NCI-H748 treated with DMSO at 0.1 percent for 48 hours (cell line): ENCODE measurements around the gene CELA3B.
"Not testable (repeated sequence)": the region's sequence is repeated elsewhere in the genome, so short reads cannot be mapped to it uniquely, and the experiment has no call there.

Experiments
- DNase-seq: peaks from one replicate; lab custom pipeline; 2025; lab: John Stamatoyannopoulos, UW

CELA3B gene, protein sequence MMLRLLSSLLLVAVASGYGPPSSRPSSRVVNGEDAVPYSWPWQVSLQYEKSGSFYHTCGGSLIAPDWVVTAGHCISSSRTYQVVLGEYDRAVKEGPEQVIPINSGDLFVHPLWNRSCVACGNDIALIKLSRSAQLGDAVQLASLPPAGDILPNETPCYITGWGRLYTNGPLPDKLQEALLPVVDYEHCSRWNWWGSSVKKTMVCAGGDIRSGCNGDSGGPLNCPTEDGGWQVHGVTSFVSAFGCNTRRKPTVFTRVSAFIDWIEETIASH

DNA sequence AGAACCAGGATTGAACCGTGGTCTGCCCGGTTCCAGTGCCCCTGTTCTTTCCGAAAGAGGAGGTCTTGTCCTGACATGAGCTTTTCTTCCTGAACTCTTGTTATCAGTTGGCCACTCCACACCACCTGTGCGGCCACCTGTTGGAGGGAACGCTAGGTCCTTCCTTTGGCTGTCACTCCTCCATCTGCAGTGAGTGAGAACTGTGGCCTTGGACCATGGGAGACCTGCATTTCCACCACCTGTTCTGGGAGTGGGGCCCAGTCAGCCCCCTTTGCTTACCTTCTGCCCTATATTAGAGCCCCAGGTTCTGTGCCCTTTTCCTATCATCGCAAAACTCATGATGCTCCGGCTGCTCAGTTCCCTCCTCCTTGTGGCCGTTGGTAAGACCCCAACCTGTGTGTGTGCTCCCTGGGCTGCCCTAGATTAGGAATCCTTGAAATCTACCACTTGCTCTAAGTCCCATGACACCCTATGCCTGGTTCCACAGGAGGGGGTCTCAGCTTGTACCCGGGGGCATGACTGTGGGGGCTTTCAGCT lies at the start of gene CELA3B:
CELA3B (plus strand) TSS at position 320 of the 537 bp plus-strand sequence; CDS start at position 338, 18 bp downstream.
- DNase-seq = not testable (repeated sequence)

DNA sequence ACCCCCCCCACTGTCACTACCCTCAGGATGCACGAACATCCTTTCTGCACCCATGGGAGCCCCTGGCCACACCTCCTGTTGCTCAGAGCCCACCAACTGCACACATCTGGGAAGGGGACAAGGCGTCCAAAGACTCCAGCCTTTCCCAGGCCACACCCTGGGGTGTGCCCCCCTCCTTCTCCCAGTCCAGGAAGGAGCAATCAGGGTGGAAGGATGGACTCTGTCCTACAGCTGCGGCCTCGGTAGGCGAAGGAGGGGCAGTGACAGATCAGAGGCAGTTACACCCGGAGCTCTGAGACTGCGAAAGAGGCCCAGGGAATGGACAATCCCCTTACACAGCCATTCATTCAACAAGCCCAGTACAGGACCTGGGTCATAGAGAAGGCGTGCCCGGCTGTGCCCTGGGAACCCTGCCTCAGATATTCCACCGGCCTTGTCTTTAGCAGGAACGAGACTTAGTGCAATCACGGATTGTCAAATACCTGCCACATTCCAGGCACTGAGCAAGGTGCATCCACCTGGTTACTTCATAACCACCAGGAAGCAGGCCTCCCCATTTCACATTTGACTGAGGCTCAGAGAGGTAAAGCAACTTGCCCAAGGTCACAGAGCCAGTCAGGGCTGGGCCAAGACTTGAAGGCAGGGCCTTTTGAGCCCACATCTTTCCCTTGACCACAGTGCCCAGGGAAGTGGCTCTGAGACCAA lies 49.1 kb upstream of the CELA3B start:
- DNase-seq = no peak

- no peak for DNase-seq
Measured at GRCh38 chr1:21930080-21930571, 46.7 kb upstream of the CELA3B start.

- no peak for DNase-seq
Measured at GRCh38 chr1:21930629-21931170, 46.1 kb upstream of the CELA3B start.

DNA sequence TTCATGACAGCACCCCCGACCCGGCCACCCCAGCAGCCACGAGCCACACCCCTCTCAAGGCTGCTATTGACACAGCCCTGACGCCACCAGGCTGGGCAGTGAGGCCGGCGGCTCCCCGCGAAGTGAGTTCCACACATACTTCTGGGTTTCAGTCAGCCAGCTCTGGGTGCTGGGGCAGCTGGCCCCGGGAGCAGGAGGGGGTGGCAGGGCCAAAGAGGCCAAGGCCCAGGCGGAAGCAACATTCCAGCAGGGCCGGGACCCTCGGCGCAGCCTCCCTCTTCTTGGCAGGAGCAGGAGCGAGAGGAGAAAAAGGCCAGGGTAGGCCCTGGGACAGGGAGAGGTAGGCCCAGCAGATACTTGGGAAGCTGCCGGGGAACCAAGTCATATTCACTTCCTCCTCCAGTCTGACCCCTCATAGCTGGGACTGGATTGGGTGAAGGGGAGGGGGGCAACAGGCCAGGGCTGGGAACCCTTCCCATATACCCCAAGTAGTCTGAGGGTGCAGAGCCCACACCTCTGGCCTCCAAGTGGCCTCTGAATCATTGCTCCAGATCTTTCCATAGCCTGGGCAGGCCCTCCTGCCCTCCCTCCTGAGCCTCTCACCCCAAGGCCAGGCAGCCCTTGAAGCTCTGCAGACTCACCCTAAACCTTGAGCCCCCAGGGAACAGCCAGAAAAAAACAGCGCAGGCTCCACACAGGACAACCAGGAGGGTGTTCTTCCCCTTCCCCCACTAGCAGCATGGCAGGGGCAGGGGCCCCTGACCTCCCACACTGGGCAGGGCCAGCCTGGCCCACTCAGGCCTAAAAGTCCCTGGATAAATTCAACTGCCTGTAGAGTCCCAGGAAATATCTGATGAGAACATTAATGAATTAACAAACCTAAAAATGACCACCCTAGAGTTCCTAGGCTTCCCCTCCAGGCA lies 45.4 kb upstream of the CELA3B start:
- DNase-seq = no peak

DNA sequence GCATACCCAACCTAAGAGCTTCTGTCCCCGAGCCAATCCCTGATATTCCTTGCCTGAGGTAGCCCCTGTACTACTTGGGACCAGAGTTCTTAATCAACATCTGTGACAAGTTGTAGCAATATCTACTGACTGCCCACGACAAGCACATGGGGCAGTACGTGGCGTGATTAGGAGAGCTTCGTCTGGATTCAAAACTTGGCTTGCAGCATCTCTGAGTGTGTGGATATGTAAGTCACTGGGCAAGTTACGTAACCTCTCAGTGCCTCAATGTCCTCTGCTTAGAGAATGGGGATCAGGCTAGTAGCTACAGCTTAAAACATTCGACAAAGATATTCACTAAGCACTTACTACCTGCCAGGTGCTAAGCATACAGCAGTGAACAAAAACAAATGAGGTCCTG lies 44.7 kb upstream of the CELA3B start:
- DNase-seq = no peak

DNA sequence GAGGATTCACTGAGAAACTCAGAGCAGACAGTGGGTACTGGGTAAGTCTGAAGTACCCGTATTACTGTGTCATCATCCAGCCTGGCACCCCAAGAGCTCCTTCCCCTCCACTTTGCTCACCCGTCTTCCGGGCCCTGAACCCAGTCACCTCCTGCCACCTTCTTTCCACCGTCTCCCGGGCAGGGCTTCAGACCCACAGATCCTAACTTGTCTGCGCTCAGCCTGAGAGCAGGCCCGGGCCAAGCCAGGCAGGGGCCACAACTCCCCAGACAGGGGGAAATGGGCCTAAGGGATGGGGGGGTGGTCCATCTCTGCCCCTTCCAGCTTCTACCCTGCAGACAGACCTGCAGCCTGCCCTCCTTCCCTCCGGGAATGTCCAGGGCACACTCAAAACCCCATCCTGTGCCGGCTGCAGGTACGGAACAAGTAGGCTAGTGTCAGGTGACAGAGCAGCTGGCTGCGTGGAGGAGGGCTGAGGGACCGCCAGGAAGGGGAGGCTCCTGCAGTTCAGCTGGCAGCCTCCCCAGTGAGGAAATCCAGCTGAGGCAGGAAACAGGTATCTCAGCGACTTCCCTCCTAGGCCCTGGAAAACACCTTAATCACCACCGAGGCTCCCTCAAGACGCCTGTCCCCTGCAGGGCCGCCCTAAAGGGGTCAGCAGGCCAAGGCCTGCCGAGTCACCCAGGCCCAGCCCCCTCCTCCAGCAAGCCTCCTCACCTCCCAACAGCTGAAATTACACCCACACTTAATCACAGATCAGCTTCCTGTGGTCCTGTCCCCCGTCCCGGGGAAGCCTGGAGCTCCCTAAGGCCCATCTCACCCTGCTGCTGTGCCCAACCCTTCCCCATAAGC lies 43.2 kb upstream of the CELA3B start:
- DNase-seq = no peak

- no peak for DNase-seq
Measured at GRCh38 chr1:21935393-21935804, 41.4 kb upstream of the CELA3B start.

DNA sequence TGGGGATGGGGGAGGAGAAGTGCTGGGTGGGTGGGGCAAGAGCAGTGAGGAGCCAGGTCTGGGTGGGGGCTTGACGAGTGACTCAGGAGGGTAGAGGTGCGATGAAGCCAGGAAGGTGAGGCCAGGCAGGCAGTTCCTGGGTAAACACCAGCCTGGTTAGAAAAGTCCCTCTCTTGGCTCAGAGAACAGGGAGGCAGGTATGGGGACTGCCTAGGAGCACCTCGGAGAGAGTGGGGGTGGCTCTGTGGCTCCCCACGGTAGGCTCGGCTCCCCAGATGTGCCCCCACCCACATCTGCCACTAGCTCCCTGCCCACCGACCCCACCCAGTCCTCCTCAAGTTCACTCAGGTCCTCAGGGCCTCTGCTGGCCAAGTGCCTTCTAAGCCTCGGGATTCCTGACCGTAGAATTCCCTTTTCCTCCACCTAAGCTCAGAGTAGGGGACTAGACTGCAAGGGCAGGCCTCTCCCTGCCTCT lies 40.9 kb upstream of the CELA3B start:
- no peak for DNase-seq

DNA sequence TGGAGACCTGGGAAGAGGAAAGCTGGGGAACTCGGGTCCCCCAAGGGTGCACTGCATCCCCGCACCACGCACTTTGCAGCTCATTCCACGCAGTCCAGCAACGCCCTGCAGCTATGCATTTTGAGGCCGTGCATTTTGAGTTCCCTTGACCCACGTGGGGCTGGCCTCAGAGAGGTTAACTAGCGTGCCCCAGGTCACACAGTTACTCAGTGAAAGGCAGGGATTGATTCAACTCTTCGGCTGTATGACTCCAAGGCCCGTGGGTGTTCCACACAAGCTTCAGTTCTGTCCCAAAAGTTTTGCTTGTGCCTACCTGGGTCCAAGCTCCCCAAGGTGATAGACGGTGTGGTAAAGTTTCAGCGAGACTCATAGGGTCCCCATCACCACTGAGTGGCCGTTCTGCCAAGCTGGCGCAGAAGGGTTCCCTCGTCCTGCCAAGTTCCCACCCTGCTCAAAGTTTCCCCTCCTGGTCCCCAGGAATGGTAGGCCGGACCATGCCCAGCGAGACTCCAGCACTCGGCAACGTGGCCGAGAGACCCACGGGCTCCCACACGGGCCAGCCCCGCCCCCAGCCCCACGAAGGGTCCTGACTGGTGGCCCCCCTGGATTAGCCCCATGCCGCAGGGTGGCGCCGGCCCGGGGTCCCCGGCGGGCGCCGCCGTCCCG lies 40.3 kb upstream of the CELA3B start:
- no peak for DNase-seq

- no peak for DNase-seq
Measured at GRCh38 chr1:21937034-21937371, 39.8 kb upstream of the CELA3B start, which contains the start of gene HSPG2. Gene HSPG2 (minus strand): TSS chr1:21937310. CDS start chr1:21937217, 93 bp downstream.

DNA sequence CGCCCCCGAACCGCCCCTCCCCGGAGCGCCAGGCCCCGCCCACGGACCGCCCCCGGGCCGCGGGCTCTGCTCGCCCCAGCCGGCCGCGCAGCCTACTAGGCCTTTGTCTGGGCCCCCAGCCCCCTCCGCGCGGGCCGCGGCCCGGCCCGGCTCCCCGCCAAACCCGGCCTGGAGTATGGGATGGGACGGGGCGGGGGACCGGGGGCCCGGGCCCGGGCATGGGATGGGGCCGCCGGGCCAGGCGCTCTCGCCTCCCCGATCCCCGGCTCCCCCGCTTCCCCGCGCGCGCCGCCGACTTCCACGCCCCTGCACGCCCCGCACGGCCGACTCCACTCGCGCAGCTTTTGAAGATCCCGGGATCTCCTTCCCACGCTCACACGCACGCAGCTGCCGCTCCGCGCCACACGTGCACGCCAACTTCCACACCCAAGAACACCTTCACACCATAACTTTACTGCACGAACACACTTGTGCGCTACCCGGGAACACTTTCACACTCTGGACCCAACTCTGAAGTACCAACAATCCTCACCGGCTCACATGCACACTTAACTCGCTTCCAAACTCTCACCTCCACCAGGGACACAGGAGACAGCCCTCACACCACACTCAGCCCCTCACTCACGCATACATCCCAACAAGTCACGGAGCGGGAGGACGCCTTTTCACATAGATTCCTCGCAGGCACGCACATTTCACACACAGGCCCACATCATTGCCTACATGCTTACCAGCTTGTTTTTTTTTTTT lies 39.3 kb upstream of the CELA3B start:
- no peak for DNase-seq

DNA sequence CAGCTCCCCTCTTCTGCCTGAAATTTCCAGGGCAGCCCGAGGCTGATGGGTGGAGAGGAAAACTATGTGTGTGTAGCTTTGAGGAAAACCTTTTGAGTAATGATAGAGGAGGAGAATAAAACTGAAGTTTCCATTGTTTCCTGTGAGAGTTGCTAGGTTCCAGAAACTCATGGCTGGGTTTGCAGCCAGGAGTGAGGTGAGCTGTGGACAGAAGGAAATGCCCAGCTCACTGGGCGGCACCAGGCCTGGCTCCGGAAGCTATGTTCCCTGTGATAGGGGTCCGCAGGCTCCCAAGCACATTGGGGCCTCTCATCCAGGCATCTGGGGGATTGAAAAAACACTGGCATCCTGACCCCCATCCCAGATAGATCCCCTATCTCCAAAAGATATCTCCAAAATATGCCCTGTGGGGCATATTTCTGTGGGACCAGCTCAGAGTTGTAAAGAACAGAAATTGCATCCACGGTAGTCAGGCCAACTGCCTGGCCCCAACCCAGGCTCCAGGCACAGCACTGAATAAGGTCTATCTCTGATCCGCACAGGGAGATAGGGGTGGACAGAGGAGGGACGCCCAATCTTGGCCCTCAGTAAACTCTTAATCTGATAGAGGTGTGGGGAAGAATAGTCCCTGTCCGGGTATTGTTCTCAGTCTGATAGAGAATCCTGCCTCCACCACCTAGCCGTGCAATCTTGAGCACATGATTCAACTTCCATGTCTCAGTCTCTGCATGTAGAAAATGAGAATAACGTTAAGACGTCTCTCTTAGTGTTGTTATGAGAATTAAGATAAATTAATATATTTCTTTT lies 37.9 kb upstream of the CELA3B start:
- DNase-seq = no peak

GRCh38 chr1:21939650-21940374 lies 37.0 kb upstream of the CELA3B start:
- DNase-seq = no peak

GRCh38 chr1:21940492-21940891 lies 36.3 kb upstream of the CELA3B start:
- no peak for DNase-seq

GRCh38 chr1:21941370-21941769 lies 35.5 kb upstream of the CELA3B start:
- no peak for DNase-seq

- DNase-seq = no peak
Measured at GRCh38 chr1:21942464-21942863, 34.4 kb upstream of the CELA3B start.
